HepG2 (cell line): ENCODE measurements around the gene NUAK1. TPM values are rescaled to one million over a fixed set of nuclear protein-coding genes. Genes with fewer than 3 reads are reported as not detected.

Source experiments
- ATAC-seq: fragments of 200-7000 bp; cut with Tn5 transposase; 3 replicates; pipeline ENCODE4 v1.9.1; 2020; ENCODE audit warnings: mild to moderate bottlenecking, moderate library complexity
- BruUV-seq: library from RNA; stranded (reverse); fragments of 400-500 nt; replicated peaks from 2 replicates; lab custom pipeline; 2021; lab: Mats Ljungman, UMichigan
- CTCF ChIA-PET: fragments of 300-600 bp; formaldehyde crosslinking; extraction: SDS; loops from one replicate; lab custom pipeline; 2021; ENCODE audit warnings: low total read pairs, inconsistent platforms, low intra/inter-chr PET ratio; lab: Yijun Ruan, JAX
- POLR2A ChIA-PET: fragments of 350-600 bp; sonication (Branson Sonifier 250); formaldehyde crosslinking; loops from one replicate; lab custom pipeline; 2020; ENCODE audit warnings: antibody characterized with exemption, inconsistent platforms; lab: Yijun Ruan, JAX
- DNase-seq: peaks from one replicate; pipeline ENCODE4 v3.0.0-alpha.2; 2015; ENCODE audit warnings: low spot score
- FAIRE-seq: peaks from 3 replicates; lab custom pipeline; 2011; peaks lifted over from hg19 to GRCh38; lab: Jason Lieb, UNC
- H2AFZ ChIP-seq: one replicate; pipeline ENCODE4 v1.6.1; 2011; ENCODE audit warnings: low read length, inconsistent platforms
- H3K27ac ChIP-seq: fragments of 300-600 bp; 3 replicates; pipeline ENCODE4 v1.8.0; 2011; ENCODE audit warnings: mixed run types, mild to moderate bottlenecking, mixed read lengths, low read length, inconsistent platforms; ENCODE audit not compliant: insufficient read depth; ENCODE audit errors: extremely low read length
- H3K27me3 ChIP-seq, 2 experiments: fragments of 200-600 bp in 1 of 2; 2 replicates in 1 of 2; 3 replicates in 1 of 2; pipeline versions ENCODE4 v1.6.0 to v1.8.0; 2011; ENCODE audit warnings: low read length in 2 of 2, mild to moderate bottlenecking in 2 of 2, moderate library complexity in 2 of 2, inconsistent platforms in 1 of 2; ENCODE audit not compliant: insufficient read depth in 2 of 2, control insufficient read depth in 1 of 2
- H3K36me3 ChIP-seq, 2 experiments: fragments of 200-600 bp in 1 of 2; replicated peaks in 1 of 2; 2 replicates in 1 of 2; 3 replicates in 1 of 2; pipeline versions ENCODE4 v1.5.1 to v1.8.0; 2011; ENCODE audit warnings: low read length in 2 of 2, inconsistent platforms in 1 of 2; ENCODE audit not compliant: insufficient read depth in 2 of 2, control insufficient read depth in 1 of 2
- H3K4me1 ChIP-seq: 2 replicates; pipeline ENCODE4 v1.5.1; 2012; ENCODE audit warnings: low read length, inconsistent platforms; ENCODE audit not compliant: insufficient read depth
- H3K4me2 ChIP-seq: 2 replicates; pipeline ENCODE4 v1.6.0; 2011; ENCODE audit warnings: low read depth, low read length, inconsistent platforms
- H3K4me3 ChIP-seq, 3 experiments: fragments of 200-600 bp in 1 of 3; sonication (generic), shearing (Covaris generic) in 1 of 3; replicated peaks in 1 of 3; 2 replicates each; pipeline ENCODE4 v1.5.1; 2011 to 2016; ENCODE audit warnings: low read length in 3 of 3, inconsistent platforms in 2 of 3, low read depth in 2 of 3, mild to moderate bottlenecking in 2 of 3, control low read depth in 1 of 3, mixed read lengths in 1 of 3; ENCODE audit not compliant: insufficient read depth in 1 of 3
- H3K79me2 ChIP-seq: one replicate; pipeline ENCODE4 v1.6.1; 2011; ENCODE audit warnings: low read length, inconsistent platforms; ENCODE audit not compliant: insufficient read depth
- H3K9ac ChIP-seq: 2 replicates; pipeline ENCODE4 v1.6.0; 2011; ENCODE audit warnings: mild to moderate bottlenecking, low read depth, low read length, inconsistent platforms; ENCODE audit not compliant: insufficient read depth
- H3K9me3 ChIP-seq: 2 replicates; pipeline ENCODE4 v1.5.1; 2012; ENCODE audit warnings: mild to moderate bottlenecking, low read length
- H4K20me1 ChIP-seq: 2 replicates; pipeline ENCODE4 v1.6.0; 2011; ENCODE audit warnings: inconsistent platforms, mild to moderate bottlenecking, low read length, moderate library complexity; ENCODE audit not compliant: insufficient read depth
- BATF2 ChIP-seq: sonication (generic); formaldehyde crosslinking; IDR thresholded peaks from 2 replicates; pipeline ENCODE4 v1.8.0; 2022; ENCODE audit warnings: mild to moderate bottlenecking, missing genetic modification reagents, moderate library complexity
- EP300 ChIP-seq, 3 experiments: sonication (generic) in 1 of 3; formaldehyde crosslinking in 1 of 3; IDR thresholded peaks; 2 replicates each; pipeline versions ENCODE4 v1.5.1 to v1.6.1; 2011 to 2020; ENCODE audit warnings: low read depth in 2 of 3, low read length in 2 of 3, borderline replicate concordance in 1 of 3, improper control_type of control experiment in 1 of 3, mild to moderate bottlenecking in 1 of 3, missing genetic modification reagents in 1 of 3, moderate library complexity in 1 of 3
- IKZF1 ChIP-seq: fragments of 450-650 bp; IDR thresholded peaks from 2 replicates; pipeline ENCODE4 v1.7.1; 2016
- MXD4 ChIP-seq: IDR thresholded peaks from 2 replicates; pipeline ENCODE4 v1.6.1; 2016; ENCODE audit warnings: mild to moderate bottlenecking, missing biosample characterization, missing genetic modification reagents
- NR2F2 ChIP-seq: IDR thresholded peaks from 2 replicates; pipeline ENCODE4 v1.6.1; 2012; ENCODE audit warnings: low read depth, inconsistent platforms, borderline replicate concordance
- POGZ ChIP-seq: sonication (generic); formaldehyde crosslinking; IDR thresholded peaks from 2 replicates; pipeline ENCODE4 v1.4.0; 2020; ENCODE audit warnings: mild to moderate bottlenecking, missing genetic modification reagents
- PRDM10 ChIP-seq: sonication (generic); formaldehyde crosslinking; IDR thresholded peaks from 2 replicates; pipeline ENCODE4 v1.4.0; 2020; ENCODE audit warnings: low read depth, missing genetic modification reagents
- ZNF468 ChIP-seq: sonication (generic); formaldehyde crosslinking; IDR thresholded peaks from 2 replicates; pipeline ENCODE4 v1.8.0; 2022; ENCODE audit warnings: mild to moderate bottlenecking, moderate library complexity, missing genetic modification reagents
- ZNF547 ChIP-seq: sonication (generic); formaldehyde crosslinking; IDR thresholded peaks from 2 replicates; pipeline ENCODE4 v1.5.1; 2020; ENCODE audit warnings: mild to moderate bottlenecking, missing genetic modification reagents
- ZNF704 ChIP-seq: sonication (generic); formaldehyde crosslinking; IDR thresholded peaks from 2 replicates; pipeline ENCODE4 v1.8.1; 2023; ENCODE audit warnings: mild to moderate bottlenecking, inconsistent platforms, moderate library complexity, missing genetic modification reagents, borderline replicate concordance
- ZSCAN22 ChIP-seq: sonication (generic); formaldehyde crosslinking; IDR thresholded peaks from 2 replicates; pipeline ENCODE4 v1.4.0; 2020; ENCODE audit warnings: mild to moderate bottlenecking, missing genetic modification reagents
- ZSCAN29 ChIP-seq: sonication (generic); formaldehyde crosslinking; conservative IDR thresholded peaks from 2 replicates; pipeline ENCODE4 v1.4.0; 2020; ENCODE audit warnings: mild to moderate bottlenecking, missing genetic modification reagents
- WGBS: methylation state at CpG from one replicate; pipeline ENCODE4 v1.1.6; 2017; ENCODE audit warnings: low lambda C conversion rate; 5-methylcytosine and 5-hydroxymethylcytosine counted together
- in situ Hi-C: cut with HindIII; loops from 2 replicates; pipeline ENCODE4 v1.10.0; 2017; ENCODE audit warnings: low pct_unique_long_range_greater_than_20kb; ENCODE audit not compliant: extremely low pct_ligation_motif_present
- intact Hi-C: fragments of 100-400 bp; cut with micrococcal nuclease; formaldehyde crosslinking; loops from one replicate; pipeline ENCODE4 v1.10.0; 2022; ENCODE audit not compliant: unreplicated experiment
- polyA plus RNA-seq, 8 experiments: library from polyadenylated mRNA; depleted of rRNA in 3 of 8; stranded (reverse) in 7 of 8; unstranded in 1 of 8; fragments of >200 nt; fragmentation: Illumina TruSeq in 4 of 8; extraction: Trizol in 4 of 8; gene quantifications; 2 replicates each; pipeline versions ENCODE4 v1.2.1 to v1.2.3, GENCODE V29; 2011 to 2016; ENCODE audit warnings: low read depth in 4 of 8, missing spikeins in 1 of 8, mixed read lengths in 1 of 8; ENCODE audit not compliant: insufficient read depth in 1 of 8
- total RNA-seq, 5 experiments: library from RNA; depleted of rRNA; stranded (reverse); fragments of >200 nt; fragmentation: Illumina TruSeq; extraction: Trizol; gene quantifications; 2 replicates each; pipeline ENCODE4 v1.2.3, GENCODE V29; 2016; ENCODE audit warnings: low read depth in 1 of 5
- TF ChIP-seq, protein P1 (sequence below): sonication (generic); formaldehyde crosslinking; IDR thresholded peaks from 2 replicates; pipeline ENCODE4 v1.4.0; 2020; ENCODE audit warnings: missing genetic modification reagents
- TF ChIP-seq, protein P2 (sequence below): sonication (generic); formaldehyde crosslinking; IDR thresholded peaks from 2 replicates; pipeline ENCODE4 v1.5.0; 2020; ENCODE audit warnings: missing genetic modification reagents

Gene NUAK1
- total and polyA plus RNA-seq, 2 of the 13 experiments (the other 11 are each of a cell fraction or from before 2014, with no cell fraction given) = 1.7 to 1.9 TPM

DNA sequence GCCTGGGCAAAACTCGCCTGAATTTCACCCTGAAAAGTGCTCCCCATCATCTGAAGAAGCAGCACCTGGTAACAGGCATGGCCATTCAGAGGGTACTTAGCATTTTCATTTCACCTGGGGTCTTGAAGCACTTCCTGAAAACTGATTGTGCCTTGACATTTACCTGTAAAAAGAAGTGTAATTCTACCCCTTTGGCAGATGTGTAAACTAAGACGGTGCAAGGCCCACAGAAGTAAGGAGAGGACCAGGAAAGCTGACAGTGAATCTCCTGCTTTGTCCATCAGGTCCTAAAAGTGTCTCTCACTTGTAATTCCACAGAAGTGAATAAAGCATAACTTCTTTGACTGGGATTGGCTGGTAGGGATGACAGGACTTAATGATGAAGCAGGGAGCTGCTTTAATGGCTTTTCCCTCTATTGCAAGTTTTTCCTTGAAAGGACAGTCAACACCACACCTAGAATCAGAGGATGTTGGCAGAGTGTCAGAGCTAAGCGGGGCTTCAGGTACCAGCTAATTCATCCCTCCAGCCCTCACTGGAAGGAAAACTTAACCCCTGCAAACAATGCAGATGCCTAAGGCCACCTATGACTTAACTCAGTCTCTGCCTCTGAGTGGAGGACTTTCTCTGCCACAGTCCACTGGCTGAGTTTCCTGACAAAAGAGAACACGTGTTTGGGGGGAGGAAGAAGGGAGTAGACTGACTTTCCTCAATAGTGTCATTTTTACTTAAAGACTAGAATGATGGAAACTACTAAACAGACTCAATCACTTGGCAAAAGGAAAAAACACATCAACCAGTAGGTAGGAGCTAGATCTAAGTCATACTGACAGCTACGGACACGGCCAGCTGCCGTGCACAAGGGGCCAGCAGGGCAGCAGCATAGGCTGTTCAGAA lies 74.7 kb downstream of the NUAK1 start (continued):
- TF ChIP-seq ZNF704 (CRISPR knock-in tag) (no peak), ZNF468 (CRISPR knock-in tag) (no peak), POGZ (CRISPR knock-in tag) (no peak), MXD4 (CRISPR knock-in tag) (no peak), PRDM10 (CRISPR knock-in tag) (no peak)

GRCh38 chr12:106062693-106063092 lies 76.1 kb downstream of the NUAK1 start:
- Histone ChIP-seq H3K79me2 (no peaks in the 10 kb centered on the region), H3K27ac (no peak overlapping the region), H3K27me3 (no peaks in the 10 kb centered on the region), H3K9me3 (no peaks in the 10 kb centered on the region), H3K36me3 (no peaks in the 10 kb centered on the region; a peak in 1 of 5 replicates), H4K20me1 (no peaks in the 10 kb centered on the region), H2AFZ (no peak overlapping the region), H3K4me1 (no peaks in the 10 kb centered on the region), H3K4me2 (no peak overlapping the region), H3K9ac (no peak overlapping the region), H3K4me3 (no peak overlapping the region)
- intact Hi-C loops (no loop called here), in situ Hi-C loops (no loop called here)
- ChIA-PET CTCF (no interaction called here), POLR2A (no interaction called here)
- no peak for ATAC-seq
- no peak for DNase-seq
- FAIRE-seq = no peak
- BruUV-seq = no TSS peak
- WGBS = 78% methylated on average over 5 of the region's 5 CpGs
- TF ChIP-seq, protein P1, sequence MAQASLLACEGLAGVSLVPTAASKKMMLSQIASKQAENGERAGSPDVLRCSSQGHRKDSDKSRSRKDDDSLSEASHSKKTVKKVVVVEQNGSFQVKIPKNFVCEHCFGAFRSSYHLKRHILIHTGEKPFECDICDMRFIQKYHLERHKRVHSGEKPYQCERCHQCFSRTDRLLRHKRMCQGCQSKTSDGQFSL = no peak
- TF ChIP-seq ZNF547 (CRISPR knock-in tag) = no peak
- TF ChIP-seq, protein P2, sequence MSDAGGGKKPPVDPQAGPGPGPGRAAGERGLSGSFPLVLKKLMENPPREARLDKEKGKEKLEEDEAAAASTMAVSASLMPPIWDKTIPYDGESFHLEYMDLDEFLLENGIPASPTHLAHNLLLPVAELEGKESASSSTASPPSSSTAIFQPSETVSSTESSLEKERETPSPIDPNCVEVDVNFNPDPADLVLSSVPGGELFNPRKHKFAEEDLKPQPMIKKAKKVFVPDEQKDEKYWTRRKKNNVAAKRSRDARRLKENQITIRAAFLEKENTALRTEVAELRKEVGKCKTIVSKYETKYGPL (CRISPR knock-in tag) = no peak
- TF ChIP-seq IKZF1 = no peak
- TF ChIP-seq ZSCAN29 (CRISPR knock-in tag) = no peak
- no peak for TF ChIP-seq EP300 (IDR thresholded peaks at IDR 0.05; ENCODE audit: low read depth in 2 of 2, low read length in 2 of 2)
- no peak for TF ChIP-seq EP300 (CRISPR knock-in tag; IDR thresholded peaks at IDR 0.05; ENCODE audit: borderline replicate concordance)
- TF ChIP-seq BATF2 (CRISPR knock-in tag) = no peak
- TF ChIP-seq ZSCAN22 (CRISPR knock-in tag) = no peak
- no peak for TF ChIP-seq NR2F2
